ENCODE data around the gene HIC2.

Gene HIC2

GRCh38 chr22:21449531-21450319 lies 32.6 kb downstream of the HIC2 start:
- Histone ChIP-seq H3K9me2 (replicated peaks; ENCODE audit: insufficient read depth, low read length) (no peaks in the 10 kb centered on the region), H3F3A (ENCODE audit: insufficient read depth) (no peaks in the 10 kb centered on the region), H3K79me2 (ENCODE audit: insufficient read depth, low read length) (no peaks in the 10 kb centered on the region), H2AFZ (ENCODE audit: low read depth, low read length, severe bottlenecking) (no peak overlapping the region), H3K9me3 (ENCODE audit: insufficient read depth, low read length) (no peaks in the 10 kb centered on the region), H3K9ac (ENCODE audit: low read length) (no peak overlapping the region), H4K20me1 (ENCODE audit: low read depth, low read length) (no peaks in the 10 kb centered on the region), H3K36me3 (ENCODE audit: low read length) (no peaks in the 10 kb centered on the region), H3K27me3 (ENCODE audit: low read length) (no peaks in the 10 kb centered on the region), H3K4me2 (ENCODE audit: low read depth, low read length, poor library complexity, severe bottlenecking) (no peak overlapping the region), H3K4me3 (ENCODE audit: insufficient read depth, low read length, poor library complexity, severe bottlenecking) (no peak overlapping the region), H3K27ac (ENCODE audit: low read depth, low read length) (no peak overlapping the region)
- TF ChIP-seq EZH2phosphoT487 (conservative IDR thresholded peaks at IDR 0.05; ENCODE audit: low read length), result no peak
- TF ChIP-seq CTCF (IDR thresholded peaks at IDR 0.05; ENCODE audit: insufficient read depth, low read length, poor library complexity, severe bottlenecking), result no peak

- no peaks in the 10 kb centered on the region for H3K79me2 ChIP-seq (ENCODE audit: insufficient read depth, low read length)
- TF ChIP-seq CTCF (IDR thresholded peaks at IDR 0.05; ENCODE audit: insufficient read depth, low read length, poor library complexity, severe bottlenecking) (no peak), EZH2phosphoT487 (conservative IDR thresholded peaks at IDR 0.05; ENCODE audit: low read length) (no peak)
- no peaks in the 10 kb centered on the region for H3K27me3 ChIP-seq (ENCODE audit: low read length)
- H2AFZ ChIP-seq (ENCODE audit: low read depth, low read length, severe bottlenecking), result no peak overlapping the region
- H3F3A ChIP-seq (ENCODE audit: insufficient read depth), result no peaks in the 10 kb centered on the region
- no peak overlapping the region for H3K9ac ChIP-seq (ENCODE audit: low read length)
- H3K27ac ChIP-seq (ENCODE audit: low read depth, low read length), result no peak overlapping the region
- no peaks in the 10 kb centered on the region for H3K9me3 ChIP-seq (ENCODE audit: insufficient read depth, low read length)
- no peak overlapping the region for H3K4me2 ChIP-seq (ENCODE audit: low read depth, low read length, poor library complexity, severe bottlenecking)
- no peak overlapping the region for H3K4me3 ChIP-seq (ENCODE audit: insufficient read depth, low read length, poor library complexity, severe bottlenecking)
- H3K9me2 ChIP-seq (replicated peaks; ENCODE audit: insufficient read depth, low read length), result no peaks in the 10 kb centered on the region
- no peaks in the 10 kb centered on the region for H3K36me3 ChIP-seq (ENCODE audit: low read length)
- H4K20me1 ChIP-seq (ENCODE audit: low read depth, low read length), result no peaks in the 10 kb centered on the region
Measured at GRCh38 chr22:21450320-21450831, 33.2 kb downstream of the HIC2 start.

- no peak overlapping the region for H3K4me3 ChIP-seq (ENCODE audit: insufficient read depth, low read length, poor library complexity, severe bottlenecking)
- no peak overlapping the region for H3K4me2 ChIP-seq (ENCODE audit: low read depth, low read length, poor library complexity, severe bottlenecking)
- no peaks in the 10 kb centered on the region for H3K9me2 ChIP-seq (replicated peaks; ENCODE audit: insufficient read depth, low read length)
- no peaks in the 10 kb centered on the region for H3K27me3 ChIP-seq (ENCODE audit: low read length)
- TF ChIP-seq CTCF (IDR thresholded peaks at IDR 0.05; ENCODE audit: insufficient read depth, low read length, poor library complexity, severe bottlenecking), result no peak
- no peak for TF ChIP-seq EZH2phosphoT487 (conservative IDR thresholded peaks at IDR 0.05; ENCODE audit: low read length)
- H3F3A ChIP-seq (ENCODE audit: insufficient read depth), result no peaks in the 10 kb centered on the region
- no peaks in the 10 kb centered on the region for H4K20me1 ChIP-seq (ENCODE audit: low read depth, low read length)
- H3K9ac ChIP-seq (ENCODE audit: low read length), result no peak overlapping the region
- H3K9me3 ChIP-seq (ENCODE audit: insufficient read depth, low read length), result no peaks in the 10 kb centered on the region
- no peak overlapping the region for H2AFZ ChIP-seq (ENCODE audit: low read depth, low read length, severe bottlenecking)
- H3K36me3 ChIP-seq (ENCODE audit: low read length), result no peaks in the 10 kb centered on the region
- H3K79me2 ChIP-seq (ENCODE audit: insufficient read depth, low read length), result no peaks in the 10 kb centered on the region
- no peak overlapping the region for H3K27ac ChIP-seq (ENCODE audit: low read depth, low read length)
Measured at GRCh38 chr22:21450858-21451353, 33.7 kb downstream of the HIC2 start.

Data from SU-DHL-6 (cell line).